B cell (primary cell): ENCODE data around the gene CT55. TPM values are rescaled to one million over a fixed set of nuclear protein-coding genes. Genes with fewer than 3 reads are reported as not detected.

Source experiments
- ATAC-seq: fragments of 200-7000 bp; cut with Tn5 transposase; one replicate; pipeline ENCODE4 v1.10.0; 2021; ENCODE audit warnings: low read depth, mild to moderate bottlenecking, moderate number of reproducible peaks, moderate library complexity
- CTCF ChIA-PET: fragments of 350-600 bp; sonication (Branson Sonifier 250); formaldehyde crosslinking; loops from one replicate; lab custom pipeline; 2021; ENCODE audit warnings: antibody characterized with exemption, inconsistent platforms; lab: Charles Lee
- POLR2A ChIA-PET: fragments of 350-600 bp; sonication (Branson Sonifier 250); formaldehyde crosslinking; loops from one replicate; lab custom pipeline; 2021; ENCODE audit warnings: antibody characterized with exemption; lab: Charles Lee
- DNase-seq: peaks from one replicate; pipeline ENCODE4 v3.0.0; 2013
- H2AFZ ChIP-seq: 2 replicates; pipeline ENCODE4 v1.6.1; 2012; ENCODE audit warnings: mild to moderate bottlenecking, low read depth, low read length; ENCODE audit not compliant: insufficient read depth, poor library complexity, severe bottlenecking
- H3K27ac ChIP-seq, 2 donors: 1 replicate in 1 of 2; 2 replicates in 1 of 2; pipeline ENCODE4 v1.5.1; 2012 to 2013; ENCODE audit warnings: low read length in 2 of 2, mild to moderate bottlenecking in 2 of 2, moderate library complexity in 1 of 2
- H3K27me3 ChIP-seq, 4 experiments: fragments of 200-600 bp in 1 of 4; sonication (generic) in 1 of 4; replicated peaks in 1 of 4; 1 replicate in 2 of 4; 2 replicates in 2 of 4; pipeline versions ENCODE4 v1.6.1 to v1.7.0; 2013 to 2016; ENCODE audit warnings: low read length in 3 of 4, mild to moderate bottlenecking in 2 of 4, mixed read lengths in 1 of 4, moderate library complexity in 1 of 4; ENCODE audit not compliant: insufficient read depth in 4 of 4, control insufficient read depth in 3 of 4; ENCODE audit errors: control extremely low read depth in 1 of 4
- H3K36me3 ChIP-seq, 2 experiments: replicated peaks in 1 of 2; 1 replicate in 1 of 2; 2 replicates in 1 of 2; pipeline versions ENCODE4 v1.6.1 to v1.7.1; 2013; ENCODE audit warnings: low read length in 1 of 2; ENCODE audit not compliant: insufficient read depth in 2 of 2, control insufficient read depth in 1 of 2; ENCODE audit errors: control extremely low read depth in 1 of 2, extremely low read depth in 1 of 2
- H3K4me1 ChIP-seq, 2 donors: fragments of 200-600 bp in 1 of 2; sonication (generic) in 1 of 2; 1 replicate in 1 of 2; 2 replicates in 1 of 2; pipeline versions ENCODE4 v1.5.1 to v1.6.1; 2013 to 2017; ENCODE audit warnings: low read length in 2 of 2; ENCODE audit not compliant: control insufficient read depth in 2 of 2, insufficient read depth in 2 of 2
- H3K4me2 ChIP-seq: replicated peaks from 2 replicates; pipeline ENCODE3; 2012; ENCODE audit warnings: mild to moderate bottlenecking, low read depth, low read length; ENCODE audit not compliant: poor library complexity, severe bottlenecking
- H3K4me3 ChIP-seq, 5 experiments: fragments of 200-600 bp in 1 of 5; sonication (generic) in 1 of 5; 1 replicate in 3 of 5; 2 replicates in 2 of 5; pipeline versions ENCODE4 v1.5.1 to v1.7.0; 2011 to 2016; ENCODE audit warnings: low read length in 4 of 5, mild to moderate bottlenecking in 4 of 5, low read depth in 2 of 5, control low read depth in 1 of 5, moderate library complexity in 1 of 5; ENCODE audit not compliant: insufficient read depth in 1 of 5; ENCODE audit errors: control extremely low read depth in 1 of 5, extremely low read depth in 1 of 5
- H3K79me2 ChIP-seq: fragments of 200-600 bp; sonication (generic); one replicate; pipeline ENCODE4 v1.6.0; 2016; ENCODE audit warnings: low read length; ENCODE audit not compliant: control insufficient read depth, insufficient read depth
- H3K9ac ChIP-seq: fragments of 200-600 bp; sonication (generic); 2 replicates; pipeline ENCODE4 v1.6.1; 2017; ENCODE audit warnings: mild to moderate bottlenecking, low read length, moderate library complexity
- H3K9me3 ChIP-seq, 3 donors: one replicate each; pipeline versions ENCODE4 v1.6.1 to v1.7.1; 2013; ENCODE audit warnings: low read length in 2 of 3; ENCODE audit not compliant: control insufficient read depth in 2 of 3, insufficient read depth in 1 of 3; ENCODE audit errors: control extremely low read depth in 1 of 3
- H4K20me1 ChIP-seq: 2 replicates; pipeline ENCODE4 v1.6.0; 2012; ENCODE audit warnings: mild to moderate bottlenecking, low read length; ENCODE audit not compliant: insufficient read depth, control insufficient read depth, poor library complexity, severe bottlenecking
- H3K27ac Mint-ChIP-seq: one replicate; pipeline ENCODE4 v1.8.0; 2021; ENCODE audit warnings: mixed read lengths
- H3K27me3 Mint-ChIP-seq: one replicate; pipeline ENCODE4 v1.8.0; 2021; ENCODE audit warnings: mixed read lengths
- H3K4me1 Mint-ChIP-seq: one replicate; pipeline ENCODE4 v1.8.0; 2021; ENCODE audit warnings: mixed read lengths
- H3K4me3 Mint-ChIP-seq: one replicate; pipeline ENCODE4 v1.8.0; 2021; ENCODE audit warnings: mixed read lengths
- H3K9me3 Mint-ChIP-seq: one replicate; pipeline ENCODE4 v1.8.0; 2022; ENCODE audit warnings: mixed read lengths; ENCODE audit not compliant: insufficient read depth
- EZH2 ChIP-seq: IDR thresholded peaks from 2 replicates; pipeline ENCODE4 v1.6.1; 2012; ENCODE audit warnings: borderline replicate concordance, low read depth, mild to moderate bottlenecking, moderate library complexity, low read length; ENCODE audit not compliant: insufficient read depth, poor library complexity, severe bottlenecking
- WGBS: methylation state at CpG from one replicate; pipeline ENCODE4 v1.1.5; 2013; ENCODE audit warnings: missing lambda C conversion rate; ENCODE audit not compliant: insufficient coverage; 5-methylcytosine and 5-hydroxymethylcytosine counted together
- intact Hi-C: fragments of 100-400 bp; cut with micrococcal nuclease; formaldehyde crosslinking; loops from one replicate; pipeline ENCODE4 v1.10.0; 2022
- polyA plus RNA-seq: library from polyadenylated mRNA; depleted of rRNA; stranded (reverse); fragments of >200 nt; gene quantifications from 2 replicates; pipeline ENCODE4 v1.2.3, GENCODE V29; 2012
- total RNA-seq, 2 donors: library from RNA; stranded (reverse); fragments of 120-200 nt in 1 of 2; gene quantifications; 1 replicate in 1 of 2; 2 replicates in 1 of 2; pipeline versions ENCODE4 v1.2.3 to v1.2.4, GENCODE V29; 2013 to 2022
- TF ChIP-seq, protein P1 (sequence below): fragments of 200-600 bp; IDR thresholded peaks from one replicate; pipeline ENCODE4 v1.8.0; 2022; ENCODE audit warnings: antibody characterized with exemption, mild to moderate bottlenecking

The CT55 gene
- total and polyA plus RNA-seq, 2 donors (not counting 1 experiment from before 2014, with no cell fraction given) = not detected

DNA sequence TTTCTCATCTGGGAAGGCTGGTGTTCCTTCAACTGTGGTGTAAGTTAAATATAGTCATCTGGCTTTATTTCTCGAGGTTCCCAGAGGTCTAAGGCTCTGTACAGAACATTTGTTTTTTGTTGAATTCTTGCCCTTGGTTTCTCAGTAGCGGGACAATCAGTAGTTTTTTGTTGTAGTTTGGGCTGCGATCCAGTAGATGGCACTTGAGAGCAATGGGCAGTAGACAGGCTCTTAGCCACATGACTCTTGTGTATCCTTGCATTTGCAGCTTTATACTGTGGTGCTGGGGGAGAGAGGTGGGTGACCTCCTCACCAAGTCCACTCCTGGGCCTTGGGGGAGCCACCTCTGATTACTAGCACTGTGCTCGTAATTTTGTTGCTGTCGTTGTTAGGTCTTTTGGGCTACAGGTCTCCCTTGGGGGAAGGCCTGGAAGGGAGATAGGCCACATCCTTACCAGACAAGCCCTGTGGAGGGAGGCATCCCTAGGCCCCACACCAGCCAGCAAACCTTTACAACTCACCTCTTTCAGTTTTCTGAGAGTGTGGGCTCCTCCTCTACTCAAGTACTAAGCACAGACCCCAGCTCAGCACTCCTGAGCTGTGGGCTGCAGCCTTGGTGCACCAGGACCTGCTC lies 59.0 kb downstream of the CT55 start:
- no CpG with 5 or more reads among the region's 5 CpGs for WGBS

GRCh38 chrX:135109554-135109953 lies 61.6 kb downstream of the CT55 start:
- no peaks in the 10 kb centered on the region for H3K4me1 ChIP-seq
- H3K4me2 ChIP-seq = no peak overlapping the region
- no peaks in the 10 kb centered on the region for H3K9me3 Mint-ChIP-seq
- no peaks in the 10 kb centered on the region for H3K9me3 ChIP-seq
- H3K9ac ChIP-seq = no peak overlapping the region
- ATAC-seq = no peak
- intact Hi-C loops = no loop called here
- H3K4me3 ChIP-seq = no peak overlapping the region
- ChIA-PET CTCF (no interaction called here), POLR2A (no interaction called here)
- no peak overlapping the region for H3K4me3 Mint-ChIP-seq
- no peaks in the 10 kb centered on the region for H4K20me1 ChIP-seq
- H3K27ac ChIP-seq = no peak overlapping the region
- no peaks in the 10 kb centered on the region for H3K36me3 ChIP-seq
- peaks cover 5% of the 10 kb centered on the region for H3K4me1 Mint-ChIP-seq
- H3K27me3 Mint-ChIP-seq = peaks cover 25% of the 10 kb centered on the region
- H3K27ac Mint-ChIP-seq = no peak overlapping the region
- no peak overlapping the region for H2AFZ ChIP-seq
- TF ChIP-seq EZH2 = no peak
- TF ChIP-seq, protein P1, sequence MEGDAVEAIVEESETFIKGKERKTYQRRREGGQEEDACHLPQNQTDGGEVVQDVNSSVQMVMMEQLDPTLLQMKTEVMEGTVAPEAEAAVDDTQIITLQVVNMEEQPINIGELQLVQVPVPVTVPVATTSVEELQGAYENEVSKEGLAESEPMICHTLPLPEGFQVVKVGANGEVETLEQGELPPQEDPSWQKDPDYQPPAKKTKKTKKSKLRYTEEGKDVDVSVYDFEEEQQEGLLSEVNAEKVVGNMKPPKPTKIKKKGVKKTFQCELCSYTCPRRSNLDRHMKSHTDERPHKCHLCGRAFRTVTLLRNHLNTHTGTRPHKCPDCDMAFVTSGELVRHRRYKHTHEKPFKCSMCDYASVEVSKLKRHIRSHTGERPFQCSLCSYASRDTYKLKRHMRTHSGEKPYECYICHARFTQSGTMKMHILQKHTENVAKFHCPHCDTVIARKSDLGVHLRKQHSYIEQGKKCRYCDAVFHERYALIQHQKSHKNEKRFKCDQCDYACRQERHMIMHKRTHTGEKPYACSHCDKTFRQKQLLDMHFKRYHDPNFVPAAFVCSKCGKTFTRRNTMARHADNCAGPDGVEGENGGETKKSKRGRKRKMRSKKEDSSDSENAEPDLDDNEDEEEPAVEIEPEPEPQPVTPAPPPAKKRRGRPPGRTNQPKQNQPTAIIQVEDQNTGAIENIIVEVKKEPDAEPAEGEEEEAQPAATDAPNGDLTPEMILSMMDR = no peak
- peaks cover 0 to 10% (median 7%) of the 10 kb centered on the region in 4 experiments for H3K27me3 ChIP-seq
- no peak for DNase-seq
- no peaks in the 10 kb centered on the region for H3K79me2 ChIP-seq
- WGBS = 70% methylated on average over 2 of the region's 3 CpGs

More for the DNA sequence above, 59.0 kb downstream of the CT55 start:
- Histone ChIP-seq H3K27ac (no peak overlapping the region), H3K27me3 (peaks cover 0 to 10% (median 3%) of the 10 kb centered on the region in 4 experiments), H3K4me2 (no peak overlapping the region), H2AFZ (no peak overlapping the region), H3K36me3 (no peaks in the 10 kb centered on the region), H3K4me3 (no peak overlapping the region), H3K79me2 (no peaks in the 10 kb centered on the region), H4K20me1 (no peaks in the 10 kb centered on the region), H3K4me1 (no peaks in the 10 kb centered on the region), H3K9ac (no peak overlapping the region), H3K9me3 (no peaks in the 10 kb centered on the region)
- Mint-ChIP-seq H3K4me1 (peaks cover 7% of the 10 kb centered on the region), H3K27me3 (peaks cover 20% of the 10 kb centered on the region), H3K9me3 (no peaks in the 10 kb centered on the region), H3K4me3 (no peak overlapping the region), H3K27ac (no peak overlapping the region)
- peak; percentile 63 for DNase-seq
- ChIA-PET CTCF (interaction anchor here (0.8 to 1.7 kb wide), 7 partner anchors 24 to 1842 kb away, joined by 3 to 13 read pairs (median 4); no protein-coding TSS in a partner anchor), POLR2A (no interaction called here)
- ATAC-seq = peak; percentile 51
- intact Hi-C loops = loop anchor here (2.0 kb wide), 1 partner anchor 75 kb away; no protein-coding TSS in a partner anchor
- TF ChIP-seq, protein P1 = peak; percentile 70
- no peak for TF ChIP-seq EZH2
